HEK293T (cell line): ENCODE results near the gene OCA2.

Experiments
- BHLHE40 ChIP-seq: fragments of 450-650 bp; IDR thresholded peaks from 2 replicates; pipeline ENCODE4 v1.6.1; 2016; ENCODE audit warnings: mild to moderate bottlenecking, moderate library complexity, borderline replicate concordance
- ELF4 ChIP-seq: fragments of 450-650 bp; IDR thresholded peaks from 2 replicates; pipeline ENCODE4 v1.6.1; 2017; ENCODE audit warnings: antibody characterized with exemption
- FOXA1 ChIP-seq: fragments of 450-650 bp; IDR thresholded peaks from 2 replicates; pipeline ENCODE4 v1.6.1; 2016; ENCODE audit warnings: mild to moderate bottlenecking
- FOXM1 ChIP-seq: fragments of 450-650 bp; IDR thresholded peaks from 2 replicates; pipeline ENCODE4 v1.6.1; 2017; ENCODE audit warnings: mild to moderate bottlenecking, borderline replicate concordance
- L3MBTL2 ChIP-seq: fragments of 450-650 bp; conservative IDR thresholded peaks from 2 replicates; pipeline ENCODE4 v1.6.1; 2016; ENCODE audit warnings: mild to moderate bottlenecking
- LEF1 ChIP-seq: fragments of 450-650 bp; IDR thresholded peaks from 2 replicates; pipeline ENCODE4 v1.6.1; 2017; ENCODE audit warnings: mild to moderate bottlenecking, borderline replicate concordance
- SP1 ChIP-seq: fragments of 450-650 bp; IDR thresholded peaks from 2 replicates; pipeline ENCODE4 v1.6.1; 2017
- SUZ12 ChIP-seq: fragments of 450-650 bp; IDR thresholded peaks from 2 replicates; pipeline ENCODE4 v1.6.1; 2016; ENCODE audit warnings: mild to moderate bottlenecking
- TARDBP ChIP-seq: fragments of 450-650 bp; IDR thresholded peaks from 2 replicates; pipeline ENCODE4 v1.6.1; 2016
- TF ChIP-seq, protein P1 (sequence below): fragments of 450-650 bp; IDR thresholded peaks from 2 replicates; pipeline ENCODE4 v1.6.1; 2016

DNA sequence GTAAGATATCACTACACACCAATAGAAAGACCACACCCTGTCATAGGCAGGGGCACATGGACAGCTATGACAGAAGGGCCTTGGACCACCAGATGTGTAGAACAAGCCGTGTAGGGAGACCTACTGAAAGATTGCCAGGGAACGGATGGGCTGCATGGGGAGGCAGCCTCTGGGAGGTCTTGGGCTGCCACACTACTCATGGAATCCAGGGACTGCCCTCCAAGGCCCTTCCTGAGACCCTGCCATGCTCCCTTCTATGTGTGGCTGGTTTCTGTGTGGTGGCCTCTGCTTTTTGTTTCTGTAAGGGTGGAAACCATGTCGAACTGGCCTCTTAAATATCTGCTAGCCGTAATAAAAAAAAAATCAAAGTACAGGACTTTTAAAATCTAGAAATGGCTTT, 86.9 kb downstream of the OCA2 start:
- no peak for TF ChIP-seq SUZ12
- TF ChIP-seq FOXM1 = no peak
- no peak for TF ChIP-seq TARDBP
- no peak for TF ChIP-seq BHLHE40
- TF ChIP-seq L3MBTL2 = no peak
- no peak for TF ChIP-seq ELF4
- no peak for TF ChIP-seq FOXA1
- TF ChIP-seq, protein P1, sequence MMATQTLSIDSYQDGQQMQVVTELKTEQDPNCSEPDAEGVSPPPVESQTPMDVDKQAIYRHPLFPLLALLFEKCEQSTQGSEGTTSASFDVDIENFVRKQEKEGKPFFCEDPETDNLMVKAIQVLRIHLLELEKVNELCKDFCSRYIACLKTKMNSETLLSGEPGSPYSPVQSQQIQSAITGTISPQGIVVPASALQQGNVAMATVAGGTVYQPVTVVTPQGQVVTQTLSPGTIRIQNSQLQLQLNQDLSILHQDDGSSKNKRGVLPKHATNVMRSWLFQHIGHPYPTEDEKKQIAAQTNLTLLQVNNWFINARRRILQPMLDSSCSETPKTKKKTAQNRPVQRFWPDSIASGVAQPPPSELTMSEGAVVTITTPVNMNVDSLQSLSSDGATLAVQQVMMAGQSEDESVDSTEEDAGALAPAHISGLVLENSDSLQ = no peak
- TF ChIP-seq SP1 = no peak
- no peak for TF ChIP-seq LEF1
